Upper lobe of left lung (tissue), 6 donors: ENCODE measurements around the gene LRRTM1. TPM values are rescaled to one million over a fixed set of nuclear protein-coding genes. Genes with fewer than 3 reads are reported as not detected.

Experiments used
- ATAC-seq, 2 donors: fragments of 200-7000 bp; cut with Tn5 transposase; one replicate each; pipeline ENCODE4 v1.9.1; 2022; ENCODE audit warnings: mild to moderate bottlenecking in 2 of 2, moderate library complexity in 2 of 2; ENCODE audit not compliant: low FRiP score in 2 of 2
- DNase-seq, 2 donors: peaks; one replicate each; pipeline ENCODE4 v3.0.0-alpha.2; 2019 to 2020
- H3K27ac ChIP-seq, 4 donors: fragments of 200-600 bp; sonication (generic); one replicate each; pipeline ENCODE4 v1.5.1; 2016 to 2019
- H3K27me3 ChIP-seq, 4 donors: fragments of 200-600 bp; sonication (generic); one replicate each; pipeline ENCODE4 v1.5.1; 2017 to 2019
- H3K36me3 ChIP-seq, 4 donors: fragments of 200-600 bp; sonication (generic); one replicate each; pipeline ENCODE4 v1.5.1; 2016 to 2019
- H3K4me1 ChIP-seq, 4 donors: fragments of 200-600 bp; sonication (generic); one replicate each; pipeline ENCODE4 v1.5.1; 2018 to 2019
- H3K4me3 ChIP-seq, 4 donors: fragments of 200-600 bp; sonication (generic); one replicate each; pipeline ENCODE4 v1.5.1; 2017 to 2019; ENCODE audit warnings: mild to moderate bottlenecking in 2 of 4, moderate library complexity in 1 of 4
- H3K9me3 ChIP-seq, 4 donors: fragments of 200-600 bp; sonication (generic); one replicate each; pipeline ENCODE4 v1.5.1; 2018 to 2019
- CTCF ChIP-seq, 6 experiments: fragments of 450-650 bp in 4 of 6; fragments of 200-600 bp in 2 of 6; sonication (generic) in 2 of 6; IDR thresholded peaks; one replicate each; pipeline ENCODE4 v1.5.1; 2016 to 2019; ENCODE audit warnings: antibody characterized with exemption in 6 of 6
- EP300 ChIP-seq, 4 donors: sonication (generic); formaldehyde crosslinking; IDR thresholded peaks; one replicate each; pipeline ENCODE4 v1.5.1; 2017; ENCODE audit warnings: antibody characterized with exemption in 4 of 4, control low read depth in 2 of 4
- POLR2A ChIP-seq, 4 donors: fragments of 450-650 bp; IDR thresholded peaks; one replicate each; pipeline ENCODE4 v1.5.1; 2016 to 2017; ENCODE audit warnings: antibody characterized with exemption in 4 of 4, mild to moderate bottlenecking in 2 of 4
- POLR2AphosphoS5 ChIP-seq, 2 donors: sonication (generic); formaldehyde crosslinking; IDR thresholded peaks; one replicate each; pipeline ENCODE4 v1.5.1; 2017; ENCODE audit warnings: antibody characterized with exemption in 2 of 2
- WGBS, 2 donors: methylation state at CpG; one replicate each; pipeline ENCODE4 v1.1.5; 2017 to 2018; 5-methylcytosine and 5-hydroxymethylcytosine counted together
- total RNA-seq, 6 donors: library from RNA; depleted of rRNA in 4 of 6; stranded (reverse); fragments of >200 nt in 4 of 6; gene quantifications; one replicate each; pipeline versions ENCODE4 v1.1.0 to v1.2.1, GENCODE V29; 2016 to 2021
- donor health status: DM: no; HTN: no; CAD: no; lungs with moderate emphysema.
- donor health status: DM: no; HTN: yes; CAD: no; lungs with severe emphysema.

LRRTM1 gene
- total RNA-seq, 6 donors from 2014 or later, result 0.22 to 0.40 TPM; not detected in 4

GRCh38 chr2:80330527-80331450 lies 26.2 kb upstream of the LRRTM1 start:
- ATAC-seq (no peak), DNase-seq (no peak)
- H3K4me3 ChIP-seq, result no peak overlapping the region
- 77 to 85% methylated on average over 14 of the region's 14 CpGs for WGBS, 2 donors
- no peaks in the 10 kb centered on the region for H3K9me3 ChIP-seq
- no peaks in the 10 kb centered on the region for H3K4me1 ChIP-seq
- no peaks in the 10 kb centered on the region for H3K36me3 ChIP-seq
- no peaks in the 10 kb centered on the region for H3K27me3 ChIP-seq
- TF ChIP-seq POLR2AphosphoS5 (IDR thresholded peaks at IDR 0.05) (no peak), CTCF (IDR thresholded peaks at IDR 0.05) (no peak), POLR2A (IDR thresholded peaks at IDR 0.05) (no peak), EP300 (IDR thresholded peaks at IDR 0.05) (no peak)
- H3K27ac ChIP-seq, result no peak overlapping the region

GRCh38 chr2:80329491-80329890 lies 24.9 kb upstream of the LRRTM1 start:
- ATAC-seq (no peak), DNase-seq (no peak)
- no peak overlapping the region for H3K4me3 ChIP-seq
- no peaks in the 10 kb centered on the region for H3K27me3 ChIP-seq
- H3K4me1 ChIP-seq, result no peaks in the 10 kb centered on the region
- TF ChIP-seq EP300 (IDR thresholded peaks at IDR 0.05) (no peak), POLR2A (IDR thresholded peaks at IDR 0.05) (no peak), CTCF (IDR thresholded peaks at IDR 0.05) (no peak), POLR2AphosphoS5 (IDR thresholded peaks at IDR 0.05) (no peak)
- H3K36me3 ChIP-seq, result no peaks in the 10 kb centered on the region
- no peaks in the 10 kb centered on the region for H3K9me3 ChIP-seq
- no peak overlapping the region for H3K27ac ChIP-seq
- WGBS, 2 donors, result 75 to 89% methylated on average over 5 of the region's 5 CpGs

GRCh38 chr2:80328159-80328571 lies 23.6 kb upstream of the LRRTM1 start:
- Histone ChIP-seq H3K27ac (no peak overlapping the region), H3K4me1 (no peaks in the 10 kb centered on the region), H3K4me3 (no peak overlapping the region), H3K9me3 (no peaks in the 10 kb centered on the region), H3K27me3 (no peaks in the 10 kb centered on the region), H3K36me3 (no peaks in the 10 kb centered on the region)
- DNase-seq (no peak), ATAC-seq (no peak)
- WGBS, 2 donors, result 38 to 59% methylated on average over 1 of the region's 1 CpG
- TF ChIP-seq POLR2AphosphoS5 (IDR thresholded peaks at IDR 0.05), result no peak
- TF ChIP-seq CTCF (IDR thresholded peaks at IDR 0.05), result no peak
- TF ChIP-seq EP300 (IDR thresholded peaks at IDR 0.05), result no peak
- TF ChIP-seq POLR2A (IDR thresholded peaks at IDR 0.05), result no peak

- Histone ChIP-seq H3K4me3 (no peak overlapping the region), H3K36me3 (no peaks in the 10 kb centered on the region), H3K4me1 (no peaks in the 10 kb centered on the region), H3K9me3 (no peaks in the 10 kb centered on the region), H3K27ac (no peak overlapping the region), H3K27me3 (no peaks in the 10 kb centered on the region)
- ATAC-seq (no peak), DNase-seq (no peak)
- WGBS, 2 donors, result 84 to 95% methylated on average over 1 of the region's 1 CpG
- TF ChIP-seq POLR2A (IDR thresholded peaks at IDR 0.05), result no peak
- TF ChIP-seq EP300 (IDR thresholded peaks at IDR 0.05), result no peak
- no peak for TF ChIP-seq CTCF (IDR thresholded peaks at IDR 0.05)
- TF ChIP-seq POLR2AphosphoS5 (IDR thresholded peaks at IDR 0.05), result no peak
Observed at GRCh38 chr2:80326861-80327260, 22.3 kb upstream of the LRRTM1 start.

- no peaks in the 10 kb centered on the region for H3K27me3 ChIP-seq
- H3K4me3 ChIP-seq, result no peak overlapping the region
- no peaks in the 10 kb centered on the region for H3K36me3 ChIP-seq
- TF ChIP-seq EP300 (IDR thresholded peaks at IDR 0.05) (no peak), POLR2A (IDR thresholded peaks at IDR 0.05) (no peak), CTCF (IDR thresholded peaks at IDR 0.05) (peak in 2 of 6 experiments; percentile 7 to 21)
- DNase-seq (no peak), ATAC-seq (no peak)
- no peaks in the 10 kb centered on the region for H3K9me3 ChIP-seq
- H3K27ac ChIP-seq, result no peak overlapping the region
- H3K4me1 ChIP-seq, result no peaks in the 10 kb centered on the region
Observed at GRCh38 chr2:80326214-80326613, 21.7 kb upstream of the LRRTM1 start.
